HCT116 (cell line): ENCODE results near the gene APBB3. TPM values are rescaled to one million over a fixed set of nuclear protein-coding genes. Genes with fewer than 3 reads are reported as not detected.
"Not testable (repeated sequence)": the region's sequence is repeated elsewhere in the genome, so short reads cannot be mapped to it uniquely, and the experiment has no call there.

Experiments
- ATAC-seq: fragments of 200-7000 bp; cut with Tn5 transposase; 2 replicates; pipeline ENCODE4 v1.9.1; 2020; ENCODE audit warnings: mild to moderate bottlenecking, moderate library complexity
- BruUV-seq: library from RNA; stranded (reverse); fragments of 400-500 nt; replicated peaks from 2 replicates; lab custom pipeline; 2021; lab: Mats Ljungman, UMichigan
- CTCF ChIA-PET: fragments of 300-600 bp; sonication (Branson Sonifier 250); formaldehyde crosslinking; loops from one replicate; lab custom pipeline; 2021; ENCODE audit warnings: antibody characterized with exemption; lab: Charles Lee
- POLR2A ChIA-PET: fragments of 300-600, 350-600 bp; sonication (Branson Sonifier 250); formaldehyde crosslinking; loops from one replicate; lab custom pipeline; 2021; ENCODE audit warnings: antibody characterized with exemption; lab: Charles Lee
- RAD21 ChIA-PET, 2 experiments: fragments of 300-600 bp; sonication (Branson Sonifier 250); formaldehyde crosslinking; loops; one replicate each; lab custom pipeline; 2023; ENCODE audit warnings: low total read pairs in 2 of 2; ENCODE audit not compliant: uncharacterized antibody in 2 of 2, unreplicated experiment in 2 of 2, low non-redundant PET in 1 of 2; lab: Charles Lee
- DNase-seq: peaks from one replicate; pipeline ENCODE4 v3.0.0-alpha.2; 2010; ENCODE audit warnings: low read depth, low spot score
- H2AFZ ChIP-seq: fragments of 200-600 bp; shearing (Covaris generic), sonication (generic); 2 replicates; pipeline ENCODE4 v1.6.1; 2017; ENCODE audit warnings: low read depth, mixed run types, mixed read lengths, antibody characterized with exemption, low read length; ENCODE audit not compliant: poor library complexity, severe bottlenecking
- H3K27ac ChIP-seq: 2 replicates; pipeline ENCODE4 v1.5.1; 2012; ENCODE audit warnings: low read depth, low read length
- H3K27me3 ChIP-seq: fragments of 200-600 bp; sonication (generic); 2 replicates; pipeline ENCODE4 v1.6.1; 2016; ENCODE audit warnings: mixed run types, low read length, mixed read lengths; ENCODE audit not compliant: insufficient read depth
- H3K36me3 ChIP-seq, 2 experiments: fragments of 200-500 bp in 1 of 2; fragments of 200-600 bp in 1 of 2; sonication (Bioruptor generic) in 1 of 2; sonication (generic) in 1 of 2; 2 replicates each; pipeline versions ENCODE4 v1.5.1 to v1.6.1; 2014 to 2016; ENCODE audit warnings: low read length in 2 of 2, inconsistent platforms in 1 of 2, mixed read lengths in 1 of 2, mixed run types in 1 of 2; ENCODE audit not compliant: insufficient read depth in 2 of 2, control insufficient read depth in 1 of 2
- H3K4me1 ChIP-seq, 2 experiments: fragments of 200-600 bp in 1 of 2; sonication (generic) in 1 of 2; 2 replicates each; pipeline versions ENCODE4 v1.5.1 to v1.6.1; 2012 to 2017; ENCODE audit warnings: low read length in 2 of 2, inconsistent platforms in 1 of 2, mild to moderate bottlenecking in 1 of 2, mixed read lengths in 1 of 2, mixed run types in 1 of 2, moderate library complexity in 1 of 2; ENCODE audit not compliant: insufficient read depth in 2 of 2, control insufficient read depth in 1 of 2
- H3K4me2 ChIP-seq: fragments of 200-600 bp; sonication (generic); 2 replicates; pipeline ENCODE4 v1.6.1; 2017; ENCODE audit warnings: mixed run types, low read length, mixed read lengths
- H3K4me3 ChIP-seq, 2 experiments: fragments of 200-600 bp in 1 of 2; sonication (generic) in 1 of 2; replicated peaks in 1 of 2; 2 replicates each; pipeline ENCODE4 v1.5.1; 2011 to 2016; ENCODE audit warnings: low read length in 2 of 2, control low read depth in 1 of 2, low read depth in 1 of 2, mild to moderate bottlenecking in 1 of 2, mixed read lengths in 1 of 2, mixed run types in 1 of 2
- H3K79me2 ChIP-seq: fragments of 200-600 bp; sonication (generic); 2 replicates; pipeline ENCODE4 v1.6.1; 2017; ENCODE audit warnings: mild to moderate bottlenecking, mixed run types, low read length, moderate library complexity, mixed read lengths; ENCODE audit not compliant: insufficient read depth
- H3K9ac ChIP-seq: fragments of 200-600 bp; sonication (generic); 2 replicates; pipeline ENCODE4 v1.6.1; 2016; ENCODE audit warnings: low read length, mixed read lengths
- H3K9me2 ChIP-seq: fragments of 200-600 bp; sonication (generic), shearing (Covaris generic); 2 replicates; pipeline ENCODE4 v1.6.1; 2017; ENCODE audit warnings: mixed run types, mild to moderate bottlenecking, moderate library complexity; ENCODE audit not compliant: insufficient read depth
- H3K9me3 ChIP-seq, 2 experiments: fragments of 200-500 bp in 1 of 2; fragments of 200-600 bp in 1 of 2; sonication (Bioruptor generic) in 1 of 2; sonication (generic) in 1 of 2; 2 replicates each; pipeline ENCODE4 v1.6.1; 2014 to 2017; ENCODE audit warnings: low read length in 2 of 2, mixed read lengths in 2 of 2, inconsistent platforms in 1 of 2, low read depth in 1 of 2, mild to moderate bottlenecking in 1 of 2, mixed run types in 1 of 2, moderate library complexity in 1 of 2; ENCODE audit not compliant: control insufficient read depth in 1 of 2, insufficient read depth in 1 of 2
- H4K20me1 ChIP-seq: fragments of 200-600 bp; sonication (generic), shearing (Covaris generic); 2 replicates; pipeline ENCODE4 v1.6.1; 2017; ENCODE audit warnings: mixed run types, mild to moderate bottlenecking, moderate library complexity; ENCODE audit not compliant: insufficient read depth
- CEBPB ChIP-seq: IDR thresholded peaks from 2 replicates; pipeline ENCODE4 v1.6.1; 2012; ENCODE audit warnings: low read depth
- EZH2phosphoT487 ChIP-seq: fragments of 200-600 bp; IDR thresholded peaks from 2 replicates; pipeline ENCODE4 v1.6.1; 2018; ENCODE audit warnings: antibody characterized with exemption, borderline replicate concordance
- FOSL1 ChIP-seq: IDR thresholded peaks from 2 replicates; pipeline ENCODE4 v1.6.1; 2012; ENCODE audit warnings: low read depth
- POLR2A ChIP-seq: IDR thresholded peaks from 2 replicates; pipeline ENCODE4 v1.7.0; 2011; ENCODE audit warnings: borderline replicate concordance; ENCODE audit not compliant: insufficient read depth, insufficient read length; ENCODE audit errors: extremely low read depth
- POLR2AphosphoS5 ChIP-seq: IDR thresholded peaks from 2 replicates; pipeline ENCODE4 v1.6.1; 2011; ENCODE audit warnings: mild to moderate bottlenecking, low read depth, low read length, moderate library complexity
- RAD21 ChIP-seq: IDR thresholded peaks from 2 replicates; pipeline ENCODE4 v1.6.1; 2012; ENCODE audit warnings: low read depth, mild to moderate bottlenecking
- SIN3A ChIP-seq: IDR thresholded peaks from 2 replicates; pipeline ENCODE4 v1.6.1; 2012; ENCODE audit warnings: low read depth
- SP1 ChIP-seq: IDR thresholded peaks from 2 replicates; pipeline ENCODE4 v1.6.1; 2012; ENCODE audit warnings: low read depth
- TCF7L2 ChIP-seq: IDR thresholded peaks from 2 replicates; pipeline ENCODE4 v1.7.0; 2011; ENCODE audit warnings: borderline replicate concordance, inconsistent platforms; ENCODE audit not compliant: insufficient read depth, insufficient read length; ENCODE audit errors: extremely low read depth
- YY1 ChIP-seq: IDR thresholded peaks from 2 replicates; pipeline ENCODE4 v1.6.1; 2011; ENCODE audit warnings: low read length, low read depth, moderate library complexity, mild to moderate bottlenecking; ENCODE audit not compliant: insufficient replicate concordance; ENCODE audit errors: extremely low read depth
- ZNF274 ChIP-seq: fragments of 200-500 bp; sonication (Bioruptor generic); IDR thresholded peaks from 2 replicates; pipeline ENCODE4 v1.6.1; 2014; ENCODE audit warnings: mild to moderate bottlenecking, low read depth, low read length, inconsistent platforms
- intact Hi-C: fragments of 100-400 bp; cut with micrococcal nuclease; formaldehyde crosslinking; loops from 2 replicates; pipeline ENCODE4 v1.10.0; 2022
- total RNA-seq: library from RNA; stranded (reverse); gene quantifications from one replicate; pipeline ENCODE4 v1.2.1, GENCODE V29; 2021; ENCODE audit not compliant: unreplicated experiment
- TF ChIP-seq, protein P1 (sequence below): IDR thresholded peaks from 2 replicates; pipeline ENCODE4 v1.6.1; 2012
- TF ChIP-seq, protein P2 (sequence below): IDR thresholded peaks from 2 replicates; pipeline ENCODE4 v1.6.1; 2012

APBB3 gene
- total RNA-seq, 1 experiment from 2014 or later, result 28.4 TPM

DNA sequence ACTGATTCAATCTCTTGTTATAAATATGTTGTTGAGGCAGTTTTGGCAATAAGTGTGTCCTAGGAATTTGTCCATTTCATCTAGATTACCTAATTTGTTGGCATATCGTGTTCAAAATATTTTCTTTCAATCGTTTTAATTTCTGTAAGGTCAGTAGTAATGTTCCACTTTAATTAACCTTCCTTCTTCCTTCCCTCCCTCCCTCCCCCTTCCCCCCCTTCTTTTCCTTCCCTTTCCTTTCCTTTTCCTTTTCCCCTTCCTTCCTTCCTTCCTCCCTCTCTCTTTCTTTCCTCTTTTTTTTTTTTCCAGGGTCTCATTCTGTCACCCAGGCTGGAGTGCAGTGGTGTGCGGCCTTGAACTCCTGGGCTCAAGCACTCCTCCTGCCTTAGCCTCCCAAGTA is 41.5 kb upstream of the APBB3 start:
- no peak overlapping the region for H2AFZ ChIP-seq
- TF ChIP-seq CEBPB (no peak), FOSL1 (no peak), SP1 (no peak), POLR2AphosphoS5 (no peak), EZH2phosphoT487 (no peak), TCF7L2 (no peak), YY1 (no peak), POLR2A (no peak), RAD21 (no peak), ZNF274 (no peak)
- TF ChIP-seq, protein P1, sequence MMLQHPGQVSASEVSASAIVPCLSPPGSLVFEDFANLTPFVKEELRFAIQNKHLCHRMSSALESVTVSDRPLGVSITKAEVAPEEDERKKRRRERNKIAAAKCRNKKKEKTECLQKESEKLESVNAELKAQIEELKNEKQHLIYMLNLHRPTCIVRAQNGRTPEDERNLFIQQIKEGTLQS, result no peak
- TF ChIP-seq, all 23 proteins: peak for 0
- Histone ChIP-seq H4K20me1 (no peaks in the 10 kb centered on the region), H3K27me3 (no peaks in the 10 kb centered on the region), H3K4me2 (no peak overlapping the region), H3K36me3 (no peaks in the 10 kb centered on the region), H3K9me2 (no peaks in the 10 kb centered on the region), H3K27ac (no peak overlapping the region), H3K4me1 (no peaks in the 10 kb centered on the region), H3K4me3 (no peak overlapping the region), H3K9ac (no peak overlapping the region), H3K79me2 (no peaks in the 10 kb centered on the region), H3K9me3 (no peaks in the 10 kb centered on the region)
- BruUV-seq, result no TSS peak
- ChIA-PET RAD21 (no interaction called here), CTCF (no interaction called here), POLR2A (no interaction called here)
- no peak for DNase-seq
- ATAC-seq, result no peak
- intact Hi-C loops, result no loop called here

DNA sequence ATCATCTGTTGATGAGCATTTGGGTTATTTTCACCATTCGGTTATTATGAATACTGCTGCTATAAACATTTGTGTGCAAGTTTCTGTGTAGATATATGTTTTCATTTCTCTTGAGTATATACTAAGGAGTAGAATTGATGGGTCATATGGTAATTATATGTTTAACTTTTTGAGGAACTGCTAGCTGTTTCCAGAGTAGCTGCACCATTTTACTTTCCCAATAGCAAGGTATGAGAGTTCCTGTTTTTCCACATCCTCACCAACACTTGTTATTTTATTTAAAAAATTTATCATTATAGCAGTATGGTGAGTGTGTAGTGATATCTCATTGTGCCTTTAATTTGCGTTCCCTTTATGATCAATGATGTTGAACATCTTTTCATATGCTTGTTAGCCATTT is 39.3 kb upstream of the APBB3 start:
- Histone ChIP-seq H3K79me2 (no peaks in the 10 kb centered on the region), H4K20me1 (no peaks in the 10 kb centered on the region), H3K9ac (no peak overlapping the region), H3K27ac (no peak overlapping the region), H3K27me3 (no peaks in the 10 kb centered on the region), H3K4me3 (no peak overlapping the region)
- intact Hi-C loops, result no loop called here
- ChIA-PET POLR2A (no interaction called here), CTCF (no interaction called here)
- ATAC-seq, result no peak
- no peak for DNase-seq
- TF ChIP-seq, protein P1, result no peak
- TF ChIP-seq RAD21 (no peak), SIN3A (no peak), POLR2A (no peak), POLR2AphosphoS5 (no peak)
- TF ChIP-seq, protein P2, sequence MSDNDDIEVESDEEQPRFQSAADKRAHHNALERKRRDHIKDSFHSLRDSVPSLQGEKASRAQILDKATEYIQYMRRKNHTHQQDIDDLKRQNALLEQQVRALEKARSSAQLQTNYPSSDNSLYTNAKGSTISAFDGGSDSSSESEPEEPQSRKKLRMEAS, result no peak
- TF ChIP-seq, all 23 proteins: peak for 0
- no TSS peak for BruUV-seq
- H3K9me3 ChIP-seq, result no peaks in the 10 kb centered on the region
- H2AFZ ChIP-seq, result no peak overlapping the region
- H3K4me1 ChIP-seq, result no peaks in the 10 kb centered on the region
- H3K36me3 ChIP-seq, result no peaks in the 10 kb centered on the region
- no peaks in the 10 kb centered on the region for H3K9me2 ChIP-seq
- RAD21 ChIA-PET, result no interaction called here
- no peak overlapping the region for H3K4me2 ChIP-seq

DNA sequence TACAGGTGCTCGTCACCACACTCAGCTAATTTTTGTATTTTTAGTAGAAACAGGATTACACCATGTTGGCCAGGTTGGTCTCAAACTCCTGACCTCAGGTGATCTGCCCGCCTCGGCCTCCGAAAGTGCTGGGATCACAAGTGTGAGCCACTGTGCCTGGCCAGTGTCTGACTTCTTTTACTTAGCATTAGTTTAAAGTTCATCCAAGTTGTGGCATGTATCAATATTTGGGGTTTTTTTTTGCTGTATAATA is 39.0 kb upstream of the APBB3 start:
- H3K9me2 ChIP-seq, RAD21 ChIA-PET, H4K20me1 ChIP-seq, DNase-seq, H3K4me1 ChIP-seq, ATAC-seq, H3K9me3 ChIP-seq, H3K4me2 ChIP-seq, H3K4me3 ChIP-seq, H3K36me3 ChIP-seq, CTCF ChIA-PET, BruUV-seq, H3K79me2 ChIP-seq, intact Hi-C loops, H2AFZ ChIP-seq, POLR2A ChIA-PET, H3K27me3 ChIP-seq, H3K9ac ChIP-seq, H3K27ac ChIP-seq: not testable (repeated sequence)
